ENCODE results near the gene NODAL.

Gene NODAL

GRCh38 chr10:70425096-70425495 lies 16.4 kb downstream of the NODAL start:
- no peak overlapping the region for H3K27ac Mint-ChIP-seq
- H3K27me3 Mint-ChIP-seq = no peaks in the 10 kb centered on the region
- no peaks in the 10 kb centered on the region for H3K9me3 Mint-ChIP-seq
- ATAC-seq (no peak), DNase-seq (no peak)
- H3K4me3 Mint-ChIP-seq = no peak overlapping the region
- H3K4me1 Mint-ChIP-seq = no peaks in the 10 kb centered on the region

- H3K27ac Mint-ChIP-seq = no peak overlapping the region
- no peak overlapping the region for H3K4me3 Mint-ChIP-seq
- H3K27me3 Mint-ChIP-seq = no peaks in the 10 kb centered on the region
Observed at GRCh38 chr10:70424320-70424719, 17.2 kb downstream of the NODAL start.

GRCh38 chr10:70418713-70419112 lies 22.8 kb downstream of the NODAL start:
- no peaks in the 10 kb centered on the region for H3K27me3 Mint-ChIP-seq
- H3K9me3 Mint-ChIP-seq = no peaks in the 10 kb centered on the region
- ATAC-seq = no peak
- H3K4me1 Mint-ChIP-seq = peaks cover 39% of the 10 kb centered on the region
- no peak overlapping the region for H3K4me3 Mint-ChIP-seq
- no peak for DNase-seq
- H3K27ac Mint-ChIP-seq = peak overlapping the region in 1 of 2 donors; percentile 3

More at GRCh38 chr10:70424320-70424719, 17.2 kb downstream of the NODAL start:
- DNase-seq (no peak), ATAC-seq (no peak)
- Mint-ChIP-seq H3K9me3 (no peaks in the 10 kb centered on the region), H3K4me1 (peaks cover 4% of the 10 kb centered on the region)

GRCh38 chr10:70418229-70418628 lies 23.3 kb downstream of the NODAL start:
- Mint-ChIP-seq H3K27ac (no peak overlapping the region), H3K4me3 (no peak overlapping the region), H3K9me3 (no peaks in the 10 kb centered on the region), H3K4me1 (peaks cover 39% of the 10 kb centered on the region), H3K27me3 (no peaks in the 10 kb centered on the region)
- no peak for DNase-seq
- ATAC-seq = peak; percentile 61

- no peak for DNase-seq
- H3K27me3 Mint-ChIP-seq = no peaks in the 10 kb centered on the region
- peak overlapping the region in 1 of 2 donors; percentile 1 for H3K4me3 Mint-ChIP-seq
- peak overlapping the region in 1 of 2 donors; percentile 28 for H3K27ac Mint-ChIP-seq
- peak; percentile 78 for ATAC-seq
- H3K9me3 Mint-ChIP-seq = no peaks in the 10 kb centered on the region
- H3K4me1 Mint-ChIP-seq = peaks cover 42% of the 10 kb centered on the region
Observed at GRCh38 chr10:70417568-70417967, 23.9 kb downstream of the NODAL start.

- no peak for DNase-seq
- Mint-ChIP-seq H3K4me3 (no peak overlapping the region), H3K9me3 (no peaks in the 10 kb centered on the region), H3K27ac (no peak overlapping the region), H3K27me3 (no peaks in the 10 kb centered on the region), H3K4me1 (peaks cover 56% of the 10 kb centered on the region)
- ATAC-seq = no peak
Observed at GRCh38 chr10:70412356-70412755, 29.1 kb downstream of the NODAL start.

- DNase-seq (no peak), ATAC-seq (no peak)
- Mint-ChIP-seq H3K4me3 (no peak overlapping the region), H3K27ac (peak overlapping the region in 1 of 2 donors; percentile 75), H3K9me3 (no peaks in the 10 kb centered on the region), H3K4me1 (peaks cover 53% of the 10 kb centered on the region), H3K27me3 (no peaks in the 10 kb centered on the region)
Observed at GRCh38 chr10:70410608-70411007, 30.9 kb downstream of the NODAL start.

GRCh38 chr10:70409772-70410171 lies 31.7 kb downstream of the NODAL start:
- Mint-ChIP-seq H3K9me3 (no peaks in the 10 kb centered on the region), H3K27me3 (no peaks in the 10 kb centered on the region), H3K4me3 (no peak overlapping the region), H3K4me1 (peaks cover 58% of the 10 kb centered on the region), H3K27ac (no peak overlapping the region)
- DNase-seq (no peak), ATAC-seq (no peak)

GRCh38 chr10:70405037-70405824 lies 36.2 kb downstream of the NODAL start:
- H3K4me1 Mint-ChIP-seq = peaks cover 56% of the 10 kb centered on the region
- peak; percentile 21 to 30 for DNase-seq
- peak overlapping the region; percentile 96 to 100 for H3K4me3 Mint-ChIP-seq
- H3K27me3 Mint-ChIP-seq = no peaks in the 10 kb centered on the region
- peak overlapping the region; percentile 96 to 97 for H3K27ac Mint-ChIP-seq
- ATAC-seq = peak; percentile 41
- H3K9me3 Mint-ChIP-seq = no peaks in the 10 kb centered on the region

- peaks cover 51% of the 10 kb centered on the region for H3K4me1 Mint-ChIP-seq
Observed at GRCh38 chr10:70404787-70405036, 36.8 kb downstream of the NODAL start.

GRCh38 chr10:70404036-70404786 lies 37.3 kb downstream of the NODAL start, which contains the start of gene EIF4EBP2:
Gene EIF4EBP2 (plus strand): TSS chr10:70404145. CDS start chr10:70404402, 257 bp downstream.
- H3K4me1 Mint-ChIP-seq = peaks cover 47% of the 10 kb centered on the region
- H3K27ac Mint-ChIP-seq = peak within 1 kb of the TSS; percentile 96 to 97
- no peaks in the 10 kb centered on the region for H3K9me3 Mint-ChIP-seq
- no peaks in the 10 kb centered on the region for H3K27me3 Mint-ChIP-seq
- DNase-seq = peak; percentile 98 to 99
- peak; percentile 95 for ATAC-seq
- H3K4me3 Mint-ChIP-seq = peak within 1 kb of the TSS; percentile 96 to 100

More at GRCh38 chr10:70404787-70405036, 36.8 kb downstream of the NODAL start:
- ATAC-seq (peak; percentile 14), DNase-seq (no peak)
- Mint-ChIP-seq H3K4me3 (peak overlapping the region; percentile 96 to 100), H3K9me3 (no peaks in the 10 kb centered on the region), H3K27ac (peak overlapping the region; percentile 96 to 97), H3K27me3 (no peaks in the 10 kb centered on the region)

- Mint-ChIP-seq H3K9me3 (no peaks in the 10 kb centered on the region), H3K27me3 (no peaks in the 10 kb centered on the region), H3K4me1 (peaks cover 41% of the 10 kb centered on the region), H3K4me3 (peak overlapping the region; percentile 96 to 100), H3K27ac (peak overlapping the region; percentile 84 to 87)
- ATAC-seq = peak; percentile 2
- no peak for DNase-seq
Observed at GRCh38 chr10:70403483-70404035, 37.9 kb downstream of the NODAL start.

GRCh38 chr10:70399177-70399576 lies 42.3 kb downstream of the NODAL start:
- peak overlapping the region in 1 of 2 donors; percentile 34 for H3K27ac Mint-ChIP-seq
- no peaks in the 10 kb centered on the region for H3K27me3 Mint-ChIP-seq
- peaks cover 13% of the 10 kb centered on the region for H3K4me1 Mint-ChIP-seq
- no peaks in the 10 kb centered on the region for H3K9me3 Mint-ChIP-seq
- DNase-seq (no peak), ATAC-seq (no peak)
- H3K4me3 Mint-ChIP-seq = no peak overlapping the region

- Mint-ChIP-seq H3K27ac (no peak overlapping the region), H3K4me3 (no peak overlapping the region), H3K9me3 (no peaks in the 10 kb centered on the region), H3K27me3 (peaks cover 11% of the 10 kb centered on the region), H3K4me1 (no peaks in the 10 kb centered on the region)
- ATAC-seq (no peak), DNase-seq (no peak)
Observed at GRCh38 chr10:70396140-70396539, 45.3 kb downstream of the NODAL start.

GRCh38 chr10:70391654-70392053 lies 49.8 kb downstream of the NODAL start:
- Mint-ChIP-seq H3K27ac (no peak overlapping the region), H3K27me3 (peaks cover 23% of the 10 kb centered on the region), H3K4me1 (peaks cover 6% of the 10 kb centered on the region), H3K9me3 (no peaks in the 10 kb centered on the region), H3K4me3 (no peak overlapping the region)
- no peak for DNase-seq
- no peak for ATAC-seq
